HG02678 (cell line): ENCODE results near the gene WDR20.
"Not testable (repeated sequence)": the region's sequence is repeated elsewhere in the genome, so short reads cannot be mapped to it uniquely, and the experiment has no call there.

Experiments
- ATAC-seq: cut with Tn5 transposase; IDR thresholded peaks from one replicate; pipeline ENCODE4 v1.9.1; 2021; ENCODE audit warnings: mild to moderate bottlenecking, moderate library complexity; ENCODE audit not compliant: unreplicated experiment

WDR20 gene

GRCh38 chr14:102164241-102164641 lies 24.5 kb downstream of the WDR20 start:
- ATAC-seq = no peak

- ATAC-seq = no peak
These were observed 25.3 kb downstream of the WDR20 start for GRCh38 chr14:102164965-102165364.

- no peak for ATAC-seq
These were observed 30.4 kb downstream of the WDR20 start for GRCh38 chr14:102170061-102170460.

- no peak for ATAC-seq
These were observed 31.7 kb downstream of the WDR20 start for GRCh38 chr14:102171173-102172020.

- ATAC-seq = not testable (repeated sequence)
These were observed 32.2 kb downstream of the WDR20 start for GRCh38 chr14:102172021-102172272.

- ATAC-seq = not testable (repeated sequence)
These were observed 33.0 kb downstream of the WDR20 start for GRCh38 chr14:102172721-102173120.

- no peak for ATAC-seq
These were observed 37.5 kb downstream of the WDR20 start for GRCh38 chr14:102177161-102177560.

GRCh38 chr14:102178806-102179205 lies 39.1 kb downstream of the WDR20 start:
- no peak for ATAC-seq

- ATAC-seq = no peak
These were observed 40.7 kb downstream of the WDR20 start for GRCh38 chr14:102180248-102180998.

GRCh38 chr14:102181187-102181586 lies 41.5 kb downstream of the WDR20 start:
- no peak for ATAC-seq

- ATAC-seq = no peak
These were observed 42.5 kb downstream of the WDR20 start for GRCh38 chr14:102182190-102182589.

GRCh38 chr14:102182936-102183619 lies 43.4 kb downstream of the WDR20 start:
- ATAC-seq = no peak

- no peak for ATAC-seq
These were observed 44.2 kb downstream of the WDR20 start for GRCh38 chr14:102183886-102184285.

GRCh38 chr14:102184316-102185035 lies 44.8 kb downstream of the WDR20 start:
- ATAC-seq = no peak

GRCh38 chr14:102185360-102185759 lies 45.7 kb downstream of the WDR20 start:
- ATAC-seq = no peak

- no peak for ATAC-seq
These were observed 47.3 kb downstream of the WDR20 start for GRCh38 chr14:102187044-102187443.

GRCh38 chr14:102187568-102188001 lies 47.9 kb downstream of the WDR20 start:
- ATAC-seq = no peak

GRCh38 chr14:102188187-102188586 lies 48.5 kb downstream of the WDR20 start:
- ATAC-seq = no peak

GRCh38 chr14:102189874-102190273 lies 50.2 kb downstream of the WDR20 start:
- no peak for ATAC-seq

- no peak for ATAC-seq
These were observed 53.3 kb downstream of the WDR20 start for GRCh38 chr14:102192840-102193502.

- ATAC-seq = no peak
These were observed 55.2 kb downstream of the WDR20 start for GRCh38 chr14:102194856-102195255.
